ENCODE measurements around the gene PI3.

Gene PI3

GRCh38 chr20:45189067-45189609 is 14.4 kb downstream of the PI3 start:
- DNase-seq = no peak

- no peak for DNase-seq
These were observed 15.2 kb downstream of the PI3 start for GRCh38 chr20:45189861-45190260.

- DNase-seq = no peak
These were observed 17.2 kb downstream of the PI3 start for GRCh38 chr20:45191926-45192325.

GRCh38 chr20:45193331-45193730 is 18.6 kb downstream of the PI3 start:
- no peak for DNase-seq

GRCh38 chr20:45206725-45207124 is 32.0 kb downstream of the PI3 start, which contains the start of gene SEMG1:
Gene SEMG1 (plus strand): TSS chr20:45207033. CDS start chr20:45207054, 21 bp downstream.
- no peak for DNase-seq

- no peak for DNase-seq
These were observed 35.2 kb downstream of the PI3 start for GRCh38 chr20:45209924-45210323.

GRCh38 chr20:45211569-45212474 is 37.1 kb downstream of the PI3 start:
- no peak for DNase-seq

GRCh38 chr20:45212836-45213235 is 38.1 kb downstream of the PI3 start:
- no peak for DNase-seq

GRCh38 chr20:45218124-45218523 is 43.4 kb downstream of the PI3 start:
- no peak for DNase-seq

GRCh38 chr20:45218636-45219035 is 43.9 kb downstream of the PI3 start:
- no peak for DNase-seq

GRCh38 chr20:45221076-45221475 is 46.4 kb downstream of the PI3 start, which contains the start of gene SEMG2:
Gene SEMG2 (plus strand): TSS chr20:45221373. CDS start chr20:45221390, 17 bp downstream.
- no peak for DNase-seq

- DNase-seq = peak; percentile 49
These were observed 48.4 kb downstream of the PI3 start for GRCh38 chr20:45223136-45223535.
